Stimulated activated memory B cell treated with anti-CD40 and anti-IgM and Interleukin-4, amounts not matched to agents 10 μg/mL and 1 μg/mL and 100 μg/mL, for 72 hours (primary cell): Measurements from ENCODE around the gene SLC35F6.

Experiments
- ATAC-seq: fragments of 150-1000 bp; cut with Tn5 transposase; 2 replicates; pipeline ENCODE4 v1.10.0; 2021
- H3K27ac Mint-ChIP-seq: one replicate; pipeline ENCODE4 v1.8.0; 2022; ENCODE audit warnings: mild to moderate bottlenecking, mixed read lengths
- H3K27me3 Mint-ChIP-seq: one replicate; pipeline ENCODE4 v1.8.0; 2022; ENCODE audit warnings: mixed read lengths
- H3K36me3 Mint-ChIP-seq: one replicate; pipeline ENCODE4 v1.8.0; 2022; ENCODE audit warnings: mixed read lengths
- H3K4me1 Mint-ChIP-seq: one replicate; pipeline ENCODE4 v1.8.0; 2022; ENCODE audit warnings: mixed read lengths
- H3K4me3 Mint-ChIP-seq: one replicate; pipeline ENCODE4 v1.8.0; 2022; ENCODE audit warnings: mild to moderate bottlenecking, moderate library complexity, mixed read lengths
- H3K9me3 Mint-ChIP-seq: one replicate; pipeline ENCODE4 v1.8.0; 2022; ENCODE audit warnings: mixed read lengths

Gene SLC35F6, protein sequence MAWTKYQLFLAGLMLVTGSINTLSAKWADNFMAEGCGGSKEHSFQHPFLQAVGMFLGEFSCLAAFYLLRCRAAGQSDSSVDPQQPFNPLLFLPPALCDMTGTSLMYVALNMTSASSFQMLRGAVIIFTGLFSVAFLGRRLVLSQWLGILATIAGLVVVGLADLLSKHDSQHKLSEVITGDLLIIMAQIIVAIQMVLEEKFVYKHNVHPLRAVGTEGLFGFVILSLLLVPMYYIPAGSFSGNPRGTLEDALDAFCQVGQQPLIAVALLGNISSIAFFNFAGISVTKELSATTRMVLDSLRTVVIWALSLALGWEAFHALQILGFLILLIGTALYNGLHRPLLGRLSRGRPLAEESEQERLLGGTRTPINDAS

DNA sequence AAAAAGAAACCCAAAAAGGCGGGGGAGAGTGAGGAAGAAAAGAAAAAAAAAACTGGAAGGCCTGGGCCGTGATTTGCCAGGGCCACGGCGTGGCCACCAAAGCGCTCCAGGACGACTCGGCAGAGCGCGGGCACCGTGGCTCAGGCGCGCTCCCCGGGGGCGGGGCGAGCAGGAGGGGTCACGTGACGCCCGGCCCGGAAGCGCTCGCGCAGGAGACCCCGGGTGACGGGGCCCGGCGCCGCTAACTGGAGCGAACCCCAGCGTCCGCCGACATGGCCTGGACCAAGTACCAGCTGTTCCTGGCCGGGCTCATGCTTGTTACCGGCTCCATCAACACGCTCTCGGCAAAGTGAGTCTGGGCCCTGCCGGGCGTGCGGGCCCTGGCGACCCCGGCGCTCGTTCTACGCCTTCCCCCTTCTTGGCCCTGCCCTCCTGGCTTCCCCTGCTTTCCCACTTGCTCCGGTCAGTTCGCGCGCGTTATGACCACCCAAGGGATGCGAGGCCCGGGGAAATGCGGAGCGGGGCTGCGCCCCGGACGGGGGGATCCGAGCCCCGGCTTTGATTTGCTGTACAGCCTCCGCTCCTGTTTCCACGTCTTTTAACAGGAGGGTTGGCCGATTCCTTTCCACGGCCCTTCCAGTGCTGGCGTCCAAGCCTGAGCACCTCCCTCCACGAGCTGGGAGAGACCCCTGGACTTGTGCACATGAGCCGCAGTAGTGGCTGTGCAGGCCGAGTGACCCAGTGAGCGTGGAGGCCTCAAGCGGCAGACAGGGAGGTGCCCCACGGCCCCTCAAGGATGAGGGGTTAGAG, at the start of gene SLC35F6:
TSS of gene SLC35F6 (plus strand) at position 207 of the 810 bp plus-strand sequence. CDS start at position 273, 66 bp downstream.
- H3K4me1 Mint-ChIP-seq = peaks cover 39% of the 10 kb centered on the region
- no peaks in the 10 kb centered on the region for H3K9me3 Mint-ChIP-seq
- peak; percentile 97 for ATAC-seq

DNA sequence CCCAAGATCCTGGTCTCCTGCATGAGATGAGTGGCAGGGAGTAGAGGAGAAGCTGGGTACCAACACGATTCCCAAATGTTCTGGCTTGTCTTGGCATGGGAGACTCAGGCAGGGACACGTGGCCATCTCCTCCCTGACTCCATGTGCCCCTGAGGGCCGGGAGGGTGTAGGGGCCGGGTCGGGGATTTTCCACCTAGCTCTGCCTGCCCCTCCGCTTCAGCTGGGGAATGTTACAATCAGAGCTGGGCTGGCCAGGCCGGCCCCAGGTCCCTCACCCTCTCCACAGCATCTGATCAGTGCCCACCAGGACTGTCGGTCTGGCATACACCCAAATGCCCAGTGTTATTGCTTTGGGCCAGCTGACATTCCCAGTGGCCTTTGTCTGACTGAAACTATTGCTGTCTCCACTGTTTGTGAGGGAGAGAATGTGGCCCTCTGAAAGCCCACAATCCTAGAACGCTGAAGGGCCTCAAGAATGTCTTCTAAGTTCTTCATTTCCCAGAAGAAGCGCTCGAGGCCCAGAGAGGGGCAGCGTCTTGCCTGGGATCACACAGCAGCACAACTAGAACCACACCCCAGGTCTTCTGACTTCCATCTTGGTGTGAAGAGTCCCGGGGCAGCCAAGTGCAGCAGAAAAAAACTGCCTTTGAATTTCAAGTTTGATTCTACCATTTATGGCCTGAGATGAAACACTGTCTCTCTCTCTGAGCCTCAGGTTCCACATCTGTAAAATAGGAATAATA, 48.4 kb upstream of the SLC35F6 start:
- no peaks in the 10 kb centered on the region for H3K4me1 Mint-ChIP-seq
- peaks cover 9% of the 10 kb centered on the region for H3K27me3 Mint-ChIP-seq
- H3K9me3 Mint-ChIP-seq = peaks cover 4% of the 10 kb centered on the region

More for the DNA sequence above, at the start of gene SLC35F6:
- no peaks in the 10 kb centered on the region for H3K36me3 Mint-ChIP-seq
- H3K4me3 Mint-ChIP-seq = peak within 1 kb of the TSS; percentile 96
- peak within 1 kb of the TSS; percentile 94 for H3K27ac Mint-ChIP-seq
- no peaks in the 10 kb centered on the region for H3K27me3 Mint-ChIP-seq

DNA sequence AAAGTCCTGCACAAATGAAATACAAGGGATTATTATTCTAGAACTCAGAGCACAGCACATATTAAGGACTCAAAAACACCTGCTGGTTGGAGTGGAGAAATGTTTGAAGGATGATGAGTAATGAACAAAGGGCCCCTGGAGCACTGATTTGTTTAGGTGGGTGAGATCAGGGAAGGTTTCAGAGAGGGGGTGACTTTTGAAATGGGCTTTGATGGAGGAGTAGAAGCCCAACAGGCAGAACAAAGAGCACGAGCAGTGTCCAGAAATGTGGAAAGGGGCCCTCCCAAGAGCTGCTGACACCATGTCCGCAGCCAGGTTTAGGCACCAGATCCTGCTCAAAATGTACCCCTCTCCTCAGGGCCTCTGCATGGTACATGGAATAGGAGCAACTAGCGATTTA, 47.7 kb upstream of the SLC35F6 start:
- Mint-ChIP-seq H3K36me3 (no peaks in the 10 kb centered on the region), H3K4me1 (no peaks in the 10 kb centered on the region), H3K9me3 (peaks cover 4% of the 10 kb centered on the region), H3K27me3 (peaks cover 9% of the 10 kb centered on the region), H3K27ac (no peak overlapping the region), H3K4me3 (no peak overlapping the region)
- ATAC-seq = no peak

More for the DNA sequence above, 48.4 kb upstream of the SLC35F6 start:
- no peak for ATAC-seq
- Mint-ChIP-seq H3K4me3 (no peak overlapping the region), H3K36me3 (no peaks in the 10 kb centered on the region), H3K27ac (no peak overlapping the region)

DNA sequence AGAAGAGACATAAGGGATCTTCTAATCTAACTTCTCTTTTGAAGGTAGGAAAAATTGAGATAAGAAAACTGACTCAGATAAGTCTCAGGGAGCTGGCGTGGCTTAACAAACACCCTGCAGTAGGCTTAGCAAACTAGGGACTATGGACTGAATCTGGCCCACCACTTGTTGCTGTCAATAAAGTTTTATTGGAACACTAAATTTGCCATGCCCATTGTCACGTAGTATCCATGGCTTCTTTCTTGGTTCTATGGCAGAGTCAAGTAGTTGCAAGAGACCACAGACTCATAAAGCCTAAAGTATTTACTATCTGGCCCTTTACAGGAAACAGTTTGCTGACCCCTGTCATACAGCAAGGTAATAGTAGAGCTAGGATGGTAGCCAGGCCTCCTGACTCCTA, 47.3 kb upstream of the SLC35F6 start:
- ATAC-seq = no peak
- Mint-ChIP-seq H3K27me3 (peaks cover 9% of the 10 kb centered on the region), H3K4me3 (no peak overlapping the region), H3K36me3 (no peaks in the 10 kb centered on the region), H3K9me3 (peaks cover 4% of the 10 kb centered on the region), H3K27ac (no peak overlapping the region), H3K4me1 (no peaks in the 10 kb centered on the region)

DNA sequence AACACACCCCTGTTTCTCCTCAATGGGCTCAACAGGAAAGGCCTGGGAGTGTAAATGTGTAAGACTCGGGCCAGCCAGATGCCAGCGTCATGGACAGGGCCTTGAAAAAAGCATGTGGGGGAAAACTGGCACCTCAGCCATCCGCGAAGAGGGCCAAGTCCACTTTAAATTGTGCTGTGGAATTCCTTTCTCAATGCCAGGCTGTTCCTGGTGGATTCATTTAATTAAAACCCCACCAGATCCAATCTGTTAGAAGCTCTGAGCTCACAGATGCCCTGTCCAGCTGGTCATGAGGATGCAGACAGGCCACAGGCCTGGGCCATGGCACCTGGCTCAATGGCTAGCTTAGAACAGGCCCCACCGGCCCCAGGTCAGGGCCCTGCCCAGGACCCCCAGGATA, 46.7 kb upstream of the SLC35F6 start:
- no peaks in the 10 kb centered on the region for H3K4me1 Mint-ChIP-seq
- no peak overlapping the region for H3K27ac Mint-ChIP-seq
- peaks cover 4% of the 10 kb centered on the region for H3K9me3 Mint-ChIP-seq
- H3K36me3 Mint-ChIP-seq = no peaks in the 10 kb centered on the region
- H3K4me3 Mint-ChIP-seq = no peak overlapping the region
- peaks cover 9% of the 10 kb centered on the region for H3K27me3 Mint-ChIP-seq
- no peak for ATAC-seq

DNA sequence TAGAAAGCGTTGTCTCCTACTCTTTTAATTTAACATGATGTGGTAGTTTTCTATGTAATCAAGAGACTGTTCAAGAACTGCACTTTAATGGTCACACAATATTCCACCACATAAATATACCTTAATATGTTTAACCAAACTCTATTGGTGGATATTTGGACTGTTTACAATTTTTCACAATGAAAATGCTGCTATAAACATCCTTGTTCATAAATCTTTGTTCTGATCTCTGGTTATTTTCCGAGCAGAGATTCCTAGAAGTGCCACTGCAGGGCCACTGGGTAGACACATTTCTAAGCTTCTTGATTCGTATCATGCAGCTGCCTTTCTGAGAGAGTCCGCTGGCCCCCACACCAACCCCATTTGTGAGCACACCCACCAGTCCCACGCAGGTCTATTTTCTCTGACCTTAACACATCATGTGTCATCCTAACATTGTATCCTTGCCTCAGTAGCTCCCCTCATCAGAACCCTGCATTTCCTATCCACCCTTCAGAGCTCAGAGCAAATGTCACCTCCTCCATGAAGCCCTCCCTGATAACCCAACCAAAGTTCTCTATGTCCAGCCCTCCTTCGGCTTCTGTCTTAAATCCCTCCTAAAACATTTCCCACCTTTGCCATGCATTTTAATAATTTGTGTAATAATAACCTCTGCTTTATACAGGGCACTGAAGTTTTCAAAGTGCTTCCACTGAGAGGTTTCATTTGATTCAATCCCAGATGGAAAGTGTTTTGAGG, 45.0 kb upstream of the SLC35F6 start:
- Mint-ChIP-seq H3K9me3 (peaks cover 4% of the 10 kb centered on the region), H3K27ac (no peak overlapping the region), H3K36me3 (no peaks in the 10 kb centered on the region), H3K4me1 (no peaks in the 10 kb centered on the region), H3K27me3 (peaks cover 13% of the 10 kb centered on the region), H3K4me3 (no peak overlapping the region)
- no peak for ATAC-seq

DNA sequence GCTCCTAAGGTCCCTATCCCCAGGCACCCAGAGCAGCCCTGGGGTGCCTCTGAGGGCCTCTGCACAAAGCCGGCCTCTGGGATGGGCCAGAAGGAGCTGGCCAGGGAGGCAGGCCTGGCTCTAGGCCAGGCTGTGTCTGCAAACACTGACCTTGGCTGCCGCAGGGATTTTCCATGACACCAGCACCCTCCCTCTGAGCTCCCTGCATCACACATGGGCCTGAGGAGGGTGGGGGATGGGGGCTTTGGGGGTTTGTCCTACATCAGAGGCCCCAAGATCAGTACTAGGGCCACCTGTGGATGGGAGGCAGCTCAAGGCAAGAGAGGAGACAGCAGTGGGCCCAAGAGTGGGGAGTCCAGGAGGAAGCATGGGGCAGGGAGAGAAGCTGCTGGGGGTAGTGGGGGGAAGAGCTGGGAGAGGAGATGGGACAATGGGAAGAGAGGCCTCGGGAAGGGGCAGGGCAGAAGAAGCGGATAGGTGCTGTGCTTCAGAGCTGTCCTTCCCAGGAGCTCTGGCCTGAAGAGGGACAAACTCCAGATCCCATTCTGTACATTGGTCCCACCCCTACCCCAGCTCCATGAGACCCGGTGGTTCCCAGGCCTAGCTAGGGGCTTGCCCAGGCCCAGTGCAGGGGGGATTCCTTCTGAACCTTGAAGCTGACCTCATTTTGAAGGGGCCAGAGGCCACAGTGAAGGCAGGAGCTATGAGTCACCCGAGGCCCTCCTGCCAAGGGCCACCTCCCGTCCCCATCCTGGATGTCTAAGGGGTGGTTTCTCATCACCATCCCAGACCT, 43.6 kb upstream of the SLC35F6 start:
- Mint-ChIP-seq H3K36me3 (no peaks in the 10 kb centered on the region), H3K27ac (no peak overlapping the region), H3K4me3 (no peak overlapping the region), H3K4me1 (no peaks in the 10 kb centered on the region), H3K9me3 (peaks cover 4% of the 10 kb centered on the region), H3K27me3 (peaks cover 20% of the 10 kb centered on the region)
- no peak for ATAC-seq

DNA sequence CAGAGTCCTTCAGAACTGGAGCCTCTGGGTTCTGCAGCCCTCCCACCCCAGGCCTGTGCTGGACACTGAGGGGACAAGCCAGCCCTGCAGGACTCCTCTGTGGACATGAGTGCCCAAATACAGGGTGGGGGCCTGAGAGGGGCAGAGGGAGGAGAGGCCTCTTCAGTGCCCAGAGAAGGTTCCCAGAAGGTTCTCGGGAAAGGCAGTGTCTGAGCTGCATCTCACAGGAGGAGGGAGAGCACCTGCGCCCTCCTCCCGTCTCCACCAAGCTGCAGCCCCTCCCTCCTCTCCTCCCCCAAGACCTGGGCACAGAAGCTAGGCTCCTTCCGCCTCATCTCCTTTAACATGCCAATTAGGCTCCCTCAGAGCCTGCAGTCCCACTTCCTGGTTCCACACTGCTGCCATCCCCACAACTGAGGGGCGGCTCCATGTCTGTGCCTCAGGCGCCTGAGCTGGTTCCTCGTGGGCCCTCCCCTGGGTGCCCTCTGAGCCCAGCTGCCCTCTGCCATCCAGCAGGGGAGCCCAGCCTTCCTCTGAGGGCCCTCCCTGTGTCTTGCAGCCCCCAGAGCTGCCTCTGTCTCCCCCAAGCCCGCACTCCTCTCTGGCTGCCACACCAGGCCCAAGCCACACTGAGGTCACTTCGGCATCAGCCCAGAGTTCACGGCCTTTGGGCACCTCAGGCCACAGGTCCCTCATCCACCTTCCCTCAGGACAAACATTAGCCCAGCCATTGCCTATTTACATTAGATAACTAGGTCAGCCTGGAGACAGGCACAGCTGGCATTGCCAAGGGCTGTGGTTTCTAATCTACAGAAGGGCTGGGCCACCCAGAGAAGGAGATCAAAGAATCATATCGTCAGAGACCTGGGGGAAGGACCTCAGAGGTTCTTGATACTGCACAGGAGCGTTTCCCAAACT, 42.7 kb upstream of the SLC35F6 start:
- no peak for ATAC-seq
- peaks cover 28% of the 10 kb centered on the region for H3K27me3 Mint-ChIP-seq

DNA sequence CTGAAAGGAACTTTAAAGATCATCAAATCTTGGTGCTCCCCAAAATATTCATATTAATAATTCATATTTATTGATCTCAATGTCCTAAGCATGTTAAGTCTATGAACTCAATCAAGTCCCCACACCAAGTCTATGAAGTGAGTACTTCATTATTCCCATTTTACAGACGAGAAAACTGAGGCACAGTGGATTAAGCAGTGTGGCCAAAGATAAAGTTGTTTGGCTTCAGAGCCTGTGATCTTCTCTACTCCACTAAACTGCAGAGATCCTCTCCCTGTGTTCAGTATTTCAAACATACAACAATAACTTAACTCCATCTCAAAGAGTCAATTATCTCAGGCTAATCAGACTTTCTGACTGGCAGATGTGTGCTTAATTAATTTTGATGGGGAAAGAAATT, 41.8 kb upstream of the SLC35F6 start:
- Mint-ChIP-seq H3K4me3 (no peak overlapping the region), H3K36me3 (no peaks in the 10 kb centered on the region), H3K9me3 (peaks cover 4% of the 10 kb centered on the region), H3K27me3 (peaks cover 28% of the 10 kb centered on the region), H3K27ac (no peak overlapping the region), H3K4me1 (no peaks in the 10 kb centered on the region)
- ATAC-seq = no peak

More for the DNA sequence above, 42.7 kb upstream of the SLC35F6 start:
- Mint-ChIP-seq H3K36me3 (no peaks in the 10 kb centered on the region), H3K9me3 (peaks cover 4% of the 10 kb centered on the region), H3K4me1 (no peaks in the 10 kb centered on the region), H3K4me3 (no peak overlapping the region), H3K27ac (no peak overlapping the region)

DNA sequence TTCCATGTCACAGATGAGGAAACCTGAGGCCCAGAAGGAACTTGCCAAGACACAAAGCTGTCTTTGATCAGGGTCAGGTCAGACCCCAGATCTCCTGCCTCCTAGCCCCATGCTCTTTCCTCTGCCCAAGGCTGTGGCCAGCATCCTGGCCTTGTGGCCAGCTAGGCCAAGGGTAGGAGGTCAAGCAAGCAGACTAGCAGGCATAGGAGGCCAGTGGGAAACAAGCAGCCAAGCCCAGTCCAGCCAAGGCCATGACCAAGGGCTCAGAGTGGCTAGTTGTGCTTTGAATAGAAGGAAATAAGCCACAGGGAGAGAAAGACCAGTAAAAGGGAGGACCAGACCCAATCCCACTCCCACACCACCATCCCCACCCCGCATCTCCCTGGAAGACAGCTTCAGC, 41.2 kb upstream of the SLC35F6 start:
- no peak for ATAC-seq
- H3K4me3 Mint-ChIP-seq = no peak overlapping the region
- no peaks in the 10 kb centered on the region for H3K4me1 Mint-ChIP-seq
- peaks cover 3% of the 10 kb centered on the region for H3K9me3 Mint-ChIP-seq
- peaks cover 25% of the 10 kb centered on the region for H3K27me3 Mint-ChIP-seq
- no peak overlapping the region for H3K27ac Mint-ChIP-seq
- no peaks in the 10 kb centered on the region for H3K36me3 Mint-ChIP-seq

DNA sequence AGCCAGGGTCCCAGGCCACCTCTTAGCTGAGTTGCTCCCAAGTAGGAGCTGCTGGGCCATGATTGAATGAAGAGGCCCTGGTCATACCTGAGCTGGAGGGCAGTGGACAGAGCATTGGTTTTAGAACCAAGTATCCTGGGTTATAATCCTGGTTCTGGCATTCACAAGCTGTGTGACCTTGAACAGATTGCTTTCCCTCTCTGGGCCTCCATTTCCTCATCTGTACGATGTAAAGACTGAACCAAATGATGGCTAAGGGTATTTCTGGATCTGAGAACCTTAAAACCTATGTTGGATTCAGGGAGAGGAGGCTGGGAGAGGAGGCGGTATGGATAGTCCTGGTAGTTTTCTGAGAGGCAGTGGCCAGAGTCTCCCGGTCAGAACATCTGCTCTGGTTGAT, 40.6 kb upstream of the SLC35F6 start:
- no peaks in the 10 kb centered on the region for H3K4me1 Mint-ChIP-seq
- H3K9me3 Mint-ChIP-seq = no peaks in the 10 kb centered on the region
- ATAC-seq = no peak

DNA sequence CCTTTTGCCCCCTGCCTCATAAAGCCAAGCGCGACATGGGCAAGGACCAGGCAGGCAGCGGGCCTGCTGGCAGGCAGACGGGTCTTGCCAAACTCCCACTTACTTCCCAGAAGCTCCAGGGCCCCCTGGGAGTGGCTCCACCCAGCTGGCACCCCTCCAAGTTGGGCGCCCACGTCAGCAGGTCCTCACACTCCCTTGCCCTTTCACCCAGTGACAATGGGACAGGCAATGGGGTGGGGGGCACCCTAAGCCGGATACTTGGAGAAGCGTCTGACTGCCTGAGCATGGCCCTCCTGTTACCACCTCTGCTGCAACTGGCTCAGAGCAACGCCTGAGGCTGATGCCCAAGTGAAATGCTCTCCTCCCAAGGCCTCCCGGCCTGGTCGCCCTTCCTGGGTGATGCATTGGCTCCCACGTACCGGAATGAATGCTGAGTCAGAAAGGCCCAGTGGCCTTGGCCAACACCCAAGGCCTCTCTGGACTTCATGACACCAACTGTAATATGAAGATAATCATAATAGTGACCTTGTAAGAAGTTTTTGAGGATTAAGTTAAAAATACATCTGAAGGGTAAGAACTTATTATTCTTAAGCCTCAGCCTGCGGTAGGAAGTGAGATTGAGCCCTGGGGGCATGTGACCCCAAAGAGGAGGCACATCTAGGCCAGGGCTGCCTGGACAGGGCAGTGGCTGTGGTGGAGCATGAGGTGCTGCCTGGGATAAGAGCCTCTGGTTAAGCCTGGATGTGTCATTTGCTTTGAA, 39.9 kb upstream of the SLC35F6 start:
- no peak overlapping the region for H3K4me3 Mint-ChIP-seq
- H3K9me3 Mint-ChIP-seq = no peaks in the 10 kb centered on the region
- no peaks in the 10 kb centered on the region for H3K36me3 Mint-ChIP-seq
- H3K27ac Mint-ChIP-seq = no peak overlapping the region
- peaks cover 19% of the 10 kb centered on the region for H3K27me3 Mint-ChIP-seq
- H3K4me1 Mint-ChIP-seq = no peaks in the 10 kb centered on the region
- ATAC-seq = no peak

More for the DNA sequence above, 40.6 kb upstream of the SLC35F6 start:
- Mint-ChIP-seq H3K27me3 (peaks cover 19% of the 10 kb centered on the region), H3K27ac (no peak overlapping the region), H3K36me3 (no peaks in the 10 kb centered on the region), H3K4me3 (no peak overlapping the region)
